Smooth muscle cell (in vitro differentiated cells): Measurements from ENCODE around the gene MAP3K5. TPM values are rescaled to one million over a fixed set of nuclear protein-coding genes. Genes with fewer than 3 reads are reported as not detected.

Source experiments
- DNase-seq: peaks from one replicate; lab custom pipeline; 2025; ENCODE audit not compliant: unreplicated experiment; lab: John Stamatoyannopoulos, UW
- H2AFZ ChIP-seq: fragments of 200-600 bp; sonication (generic); 2 replicates; pipeline ENCODE4 v1.6.0; 2016; ENCODE audit warnings: antibody characterized with exemption, low read depth, mild to moderate bottlenecking
- H3F3A ChIP-seq: fragments of 200-600 bp; sonication (generic); 2 replicates; pipeline ENCODE4 v1.6.0; 2017; ENCODE audit warnings: antibody characterized with exemption, low read depth
- H3K27ac ChIP-seq: fragments of 200-600 bp; sonication (generic); 2 replicates; pipeline ENCODE4 v1.5.1; 2016; ENCODE audit warnings: low read depth, mild to moderate bottlenecking
- H3K27me3 ChIP-seq: fragments of 200-600 bp; sonication (generic); 2 replicates; pipeline ENCODE4 v1.6.1; 2016; ENCODE audit warnings: low read depth, mild to moderate bottlenecking
- H3K36me3 ChIP-seq: fragments of 200-600 bp; sonication (generic); 2 replicates; pipeline ENCODE4 v1.5.1; 2016; ENCODE audit warnings: low read depth
- H3K4me1 ChIP-seq: fragments of 200-600 bp; sonication (generic); 2 replicates; pipeline ENCODE4 v1.5.1; 2016; ENCODE audit warnings: low read depth
- H3K4me2 ChIP-seq: fragments of 200-600 bp; sonication (generic); 2 replicates; pipeline ENCODE4 v1.6.0; 2016; ENCODE audit warnings: mild to moderate bottlenecking
- H3K4me3 ChIP-seq: fragments of 200-600 bp; sonication (generic); 2 replicates; pipeline ENCODE4 v1.5.1; 2016; ENCODE audit warnings: mild to moderate bottlenecking
- H3K79me2 ChIP-seq: fragments of 200-600 bp; sonication (generic); 2 replicates; pipeline ENCODE4 v1.6.0; 2016; ENCODE audit warnings: low read depth, mild to moderate bottlenecking
- H3K9ac ChIP-seq: fragments of 200-600 bp; sonication (generic); 2 replicates; pipeline ENCODE4 v1.6.0; 2016; ENCODE audit warnings: low read depth
- H3K9me3 ChIP-seq: fragments of 200-600 bp; sonication (generic); replicated peaks from 2 replicates; pipeline ENCODE4 v1.5.1; 2016; ENCODE audit warnings: low read depth
- H4K20me1 ChIP-seq: fragments of 200-600 bp; sonication (generic); 2 replicates; pipeline ENCODE4 v1.6.0; 2016; ENCODE audit warnings: low read depth
- CTCF ChIP-seq: fragments of 200-600 bp; sonication (generic); IDR thresholded peaks from 2 replicates; pipeline ENCODE4 v1.5.1; 2017; ENCODE audit warnings: borderline replicate concordance, mild to moderate bottlenecking, antibody characterized with exemption; ENCODE audit not compliant: insufficient read depth, poor library complexity, severe bottlenecking
- WGBS: methylation state at CpG from one replicate; pipeline ENCODE4 v1.1.7; 2016; ENCODE audit warnings: low lambda C conversion rate; 5-methylcytosine and 5-hydroxymethylcytosine counted together
- polyA plus RNA-seq: library from polyadenylated mRNA; unstranded; fragments of >200 nt; fragmentation: Nextera tagmentation; extraction: Ambion mirVana; gene quantifications from 2 replicates; pipeline ENCODE4 v1.2.1, GENCODE V29; 2016
- total RNA-seq: library from RNA; depleted of rRNA; stranded (reverse); fragments of >200 nt; gene quantifications from 2 replicates; pipeline ENCODE4 v1.2.3, GENCODE V29; 2014

The MAP3K5 gene
- total and polyA plus RNA-seq, 2 experiments from 2014 or later, result 0.93 to 2.1 TPM

GRCh38 chr6:136812174-136812573, 19.9 kb upstream of the MAP3K5 start:
- Histone ChIP-seq H2AFZ (no peak overlapping the region), H3K27me3 (peaks cover under 1% of the 10 kb centered on the region), H3K27ac (no peak overlapping the region), H3K36me3 (no peaks in the 10 kb centered on the region), H3K79me2 (no peaks in the 10 kb centered on the region), H3K4me2 (no peak overlapping the region), H4K20me1 (no peaks in the 10 kb centered on the region), H3K4me3 (no peak overlapping the region), H3K9me3 (no peaks in the 10 kb centered on the region), H3K4me1 (no peaks in the 10 kb centered on the region), H3F3A (no peaks in the 10 kb centered on the region), H3K9ac (no peak overlapping the region)
- no peak for TF ChIP-seq CTCF
- 86% methylated on average over 2 of the region's 2 CpGs for WGBS
- DNase-seq, result no peak

- Histone ChIP-seq H2AFZ (peak overlapping the region; percentile 60), H3K4me2 (no peak overlapping the region), H3K79me2 (no peaks in the 10 kb centered on the region), H3K27ac (no peak overlapping the region), H3K9ac (no peak overlapping the region), H3K4me3 (no peak overlapping the region), H3K9me3 (no peaks in the 10 kb centered on the region), H3F3A (no peaks in the 10 kb centered on the region), H3K27me3 (no peaks in the 10 kb centered on the region), H4K20me1 (no peaks in the 10 kb centered on the region), H3K36me3 (no peaks in the 10 kb centered on the region), H3K4me1 (no peaks in the 10 kb centered on the region)
- no peak for DNase-seq
- no peak for TF ChIP-seq CTCF
Observed at GRCh38 chr6:136811272-136811671, 19.0 kb upstream of the MAP3K5 start.

GRCh38 chr6:136809091-136809860, 17.0 kb upstream of the MAP3K5 start:
- Histone ChIP-seq H3K4me3 (no peak overlapping the region), H2AFZ (no peak overlapping the region), H3K36me3 (no peaks in the 10 kb centered on the region), H3F3A (no peaks in the 10 kb centered on the region), H3K79me2 (no peaks in the 10 kb centered on the region), H3K4me2 (no peak overlapping the region), H3K27me3 (no peaks in the 10 kb centered on the region), H3K27ac (no peak overlapping the region), H3K4me1 (no peaks in the 10 kb centered on the region), H3K9ac (no peak overlapping the region), H3K9me3 (no peaks in the 10 kb centered on the region), H4K20me1 (no peaks in the 10 kb centered on the region)
- DNase-seq, result no peak
- WGBS, result 85% methylated on average over 7 of the region's 7 CpGs
- no peak for TF ChIP-seq CTCF

GRCh38 chr6:136803608-136804007, 11.3 kb upstream of the MAP3K5 start:
- no peak overlapping the region for H3K9ac ChIP-seq
- no peak overlapping the region for H3K4me3 ChIP-seq
- no peaks in the 10 kb centered on the region for H3K27me3 ChIP-seq
- no peak overlapping the region for H2AFZ ChIP-seq
- H3F3A ChIP-seq, result no peaks in the 10 kb centered on the region
- H3K9me3 ChIP-seq, result no peaks in the 10 kb centered on the region
- no peaks in the 10 kb centered on the region for H3K36me3 ChIP-seq
- H3K4me1 ChIP-seq, result no peaks in the 10 kb centered on the region
- H3K79me2 ChIP-seq, result no peaks in the 10 kb centered on the region
- no peak overlapping the region for H3K27ac ChIP-seq
- 95% methylated on average over 1 of the region's 1 CpG for WGBS
- no peak overlapping the region for H3K4me2 ChIP-seq
- TF ChIP-seq CTCF, result no peak
- no peaks in the 10 kb centered on the region for H4K20me1 ChIP-seq
- DNase-seq, result no peak
